GM18909 (cell line): ENCODE results near the gene FLOT1.
"Not testable (repeated sequence)": the region's sequence is repeated elsewhere in the genome, so short reads cannot be mapped to it uniquely, and the experiment has no call there.

ENCODE experiments used
- ATAC-seq: cut with Tn5 transposase; IDR thresholded peaks from one replicate; pipeline ENCODE4 v1.9.1; 2021; ENCODE audit warnings: mild to moderate bottlenecking; ENCODE audit not compliant: unreplicated experiment, poor library complexity

FLOT1 gene

GRCh38 chr6:30723843-30724741 lies 18.4 kb downstream of the FLOT1 start:
- ATAC-seq, result not testable (repeated sequence)

- not testable (repeated sequence) for ATAC-seq
Observed at GRCh38 chr6:30723159-30723842, 19.2 kb downstream of the FLOT1 start.

- peak; percentile 25 for ATAC-seq
Observed at GRCh38 chr6:30722280-30723112, 20.0 kb downstream of the FLOT1 start.

- ATAC-seq, result not testable (repeated sequence)
Observed at GRCh38 chr6:30722025-30722279, 20.5 kb downstream of the FLOT1 start.

- peak; percentile 35 for ATAC-seq
Observed at GRCh38 chr6:30721198-30722024, 21.1 kb downstream of the FLOT1 start.

- no peak for ATAC-seq
Observed at GRCh38 chr6:30720738-30721197, 21.7 kb downstream of the FLOT1 start.

GRCh38 chr6:30719791-30720737 lies 22.4 kb downstream of the FLOT1 start, which contains the start of gene TUBB:
TUBB (plus strand) TSS chr6:30720352; CDS start chr6:30720507, 155 bp downstream.
- ATAC-seq, result peak; percentile 51

- no peak for ATAC-seq
Observed at GRCh38 chr6:30719356-30719755, 23.1 kb downstream of the FLOT1 start.

- not testable (repeated sequence) for ATAC-seq
Observed at GRCh38 chr6:30717845-30718720, 24.4 kb downstream of the FLOT1 start.

- ATAC-seq, result peak; percentile 73
Observed at GRCh38 chr6:30717129-30717844, 25.2 kb downstream of the FLOT1 start, which contains the start of gene MDC1. MDC1 (minus strand) TSS chr6:30717281; CDS start chr6:30715175, 2,106 bp downstream.

GRCh38 chr6:30716879-30717128 lies 25.7 kb downstream of the FLOT1 start:
- no peak for ATAC-seq

- ATAC-seq, result no peak
Observed at GRCh38 chr6:30714263-30714662, 28.2 kb downstream of the FLOT1 start.

- no peak for ATAC-seq
Observed at GRCh38 chr6:30712441-30712945, 30.0 kb downstream of the FLOT1 start.

- peak; percentile 56 for ATAC-seq
Observed at GRCh38 chr6:30711758-30712380, 30.6 kb downstream of the FLOT1 start.

- ATAC-seq, result no peak
Observed at GRCh38 chr6:30709101-30709868, 33.2 kb downstream of the FLOT1 start.

GRCh38 chr6:30707281-30707850 lies 35.1 kb downstream of the FLOT1 start:
- no peak for ATAC-seq
